Measurements from ENCODE around the gene SYT9.

The SYT9 gene

GRCh38 chr11:7448201-7448600 is 196.5 kb downstream of the SYT9 start:
- Histone ChIP-seq H3K9me3 (ENCODE audit: insufficient read depth, low read length) (no peaks in the 10 kb centered on the region), H3K27me3 (ENCODE audit: low read depth, low read length) (no peaks in the 10 kb centered on the region), H2AFZ (ENCODE audit: low read depth, low read length) (no peak overlapping the region), H3K9ac (ENCODE audit: low read length) (no peak overlapping the region), H3K36me3 (replicated peaks; ENCODE audit: low read depth, low read length) (no peaks in the 10 kb centered on the region), H3K79me2 (ENCODE audit: low read length) (no peaks in the 10 kb centered on the region), H3K4me1 (ENCODE audit: low read length) (no peaks in the 10 kb centered on the region), H4K20me1 (ENCODE audit: insufficient read depth, low read length) (no peaks in the 10 kb centered on the region), H3K4me3 (ENCODE audit: low read length) (no peak overlapping the region), H3K4me2 (ENCODE audit: low read length) (no peak overlapping the region), H3K27ac (ENCODE audit: low read length) (no peak overlapping the region)
- TF ChIP-seq, protein P1, sequence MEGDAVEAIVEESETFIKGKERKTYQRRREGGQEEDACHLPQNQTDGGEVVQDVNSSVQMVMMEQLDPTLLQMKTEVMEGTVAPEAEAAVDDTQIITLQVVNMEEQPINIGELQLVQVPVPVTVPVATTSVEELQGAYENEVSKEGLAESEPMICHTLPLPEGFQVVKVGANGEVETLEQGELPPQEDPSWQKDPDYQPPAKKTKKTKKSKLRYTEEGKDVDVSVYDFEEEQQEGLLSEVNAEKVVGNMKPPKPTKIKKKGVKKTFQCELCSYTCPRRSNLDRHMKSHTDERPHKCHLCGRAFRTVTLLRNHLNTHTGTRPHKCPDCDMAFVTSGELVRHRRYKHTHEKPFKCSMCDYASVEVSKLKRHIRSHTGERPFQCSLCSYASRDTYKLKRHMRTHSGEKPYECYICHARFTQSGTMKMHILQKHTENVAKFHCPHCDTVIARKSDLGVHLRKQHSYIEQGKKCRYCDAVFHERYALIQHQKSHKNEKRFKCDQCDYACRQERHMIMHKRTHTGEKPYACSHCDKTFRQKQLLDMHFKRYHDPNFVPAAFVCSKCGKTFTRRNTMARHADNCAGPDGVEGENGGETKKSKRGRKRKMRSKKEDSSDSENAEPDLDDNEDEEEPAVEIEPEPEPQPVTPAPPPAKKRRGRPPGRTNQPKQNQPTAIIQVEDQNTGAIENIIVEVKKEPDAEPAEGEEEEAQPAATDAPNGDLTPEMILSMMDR (IDR thresholded peaks at IDR 0.05; ENCODE audit: low read depth, low read length): peak; percentile 33
- no peak for TF ChIP-seq EZH2phosphoT487 (IDR thresholded peaks at IDR 0.05; ENCODE audit: low read depth)

- Histone ChIP-seq H3K79me2 (ENCODE audit: low read length) (no peaks in the 10 kb centered on the region), H3K9ac (ENCODE audit: low read length) (no peak overlapping the region), H3K27ac (ENCODE audit: low read length) (no peak overlapping the region), H3K27me3 (ENCODE audit: low read depth, low read length) (no peaks in the 10 kb centered on the region), H4K20me1 (ENCODE audit: insufficient read depth, low read length) (no peaks in the 10 kb centered on the region), H3K4me1 (ENCODE audit: low read length) (no peaks in the 10 kb centered on the region), H3K4me2 (ENCODE audit: low read length) (no peak overlapping the region), H3K36me3 (replicated peaks; ENCODE audit: low read depth, low read length) (no peaks in the 10 kb centered on the region), H3K4me3 (ENCODE audit: low read length) (no peak overlapping the region), H3K9me3 (ENCODE audit: insufficient read depth, low read length) (no peaks in the 10 kb centered on the region), H2AFZ (ENCODE audit: low read depth, low read length) (no peak overlapping the region)
- TF ChIP-seq, protein P1 (IDR thresholded peaks at IDR 0.05; ENCODE audit: low read depth, low read length): no peak
- no peak for TF ChIP-seq EZH2phosphoT487 (IDR thresholded peaks at IDR 0.05; ENCODE audit: low read depth)
Observed at GRCh38 chr11:7449211-7449840, 197.6 kb downstream of the SYT9 start.

- Histone ChIP-seq H3K36me3 (replicated peaks; ENCODE audit: low read depth, low read length) (no peaks in the 10 kb centered on the region), H3K27me3 (ENCODE audit: low read depth, low read length) (no peaks in the 10 kb centered on the region), H3K79me2 (ENCODE audit: low read length) (no peaks in the 10 kb centered on the region), H3K4me3 (ENCODE audit: low read length) (no peak overlapping the region), H4K20me1 (ENCODE audit: insufficient read depth, low read length) (no peaks in the 10 kb centered on the region), H3K9ac (ENCODE audit: low read length) (no peak overlapping the region), H3K9me3 (ENCODE audit: insufficient read depth, low read length) (no peaks in the 10 kb centered on the region), H2AFZ (ENCODE audit: low read depth, low read length) (no peak overlapping the region), H3K4me2 (ENCODE audit: low read length) (no peak overlapping the region), H3K4me1 (ENCODE audit: low read length) (no peaks in the 10 kb centered on the region), H3K27ac (ENCODE audit: low read length) (no peak overlapping the region)
- TF ChIP-seq EZH2phosphoT487 (IDR thresholded peaks at IDR 0.05; ENCODE audit: low read depth): no peak
Observed at GRCh38 chr11:7449841-7450214, 198.1 kb downstream of the SYT9 start.

DNA sequence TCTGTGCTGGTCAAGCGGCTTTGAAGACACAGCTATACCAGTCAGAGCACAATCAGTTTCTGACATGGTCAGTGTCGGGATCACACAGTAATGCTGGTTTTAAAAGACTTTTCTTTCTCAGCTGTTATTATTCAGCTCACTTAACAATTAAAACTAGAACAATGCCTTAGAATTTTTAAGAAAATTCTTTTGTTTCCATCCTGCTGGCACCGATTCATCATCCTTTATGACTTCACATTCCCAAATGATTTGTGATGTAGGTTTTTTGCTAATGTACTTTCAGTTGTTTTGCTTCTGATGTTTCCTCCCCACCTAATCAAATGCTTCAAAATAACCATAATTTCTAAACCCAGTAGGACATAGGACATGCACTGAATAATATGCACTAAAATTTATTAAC is 199.1 kb downstream of the SYT9 start:
- H3K4me3 ChIP-seq (ENCODE audit: low read length): no peak overlapping the region
- no peaks in the 10 kb centered on the region for H3K79me2 ChIP-seq (ENCODE audit: low read length)
- H3K9me3 ChIP-seq (ENCODE audit: insufficient read depth, low read length): no peaks in the 10 kb centered on the region
- H3K36me3 ChIP-seq (replicated peaks; ENCODE audit: low read depth, low read length): no peaks in the 10 kb centered on the region
- no peak overlapping the region for H2AFZ ChIP-seq (ENCODE audit: low read depth, low read length)
- H3K27me3 ChIP-seq (ENCODE audit: low read depth, low read length): no peaks in the 10 kb centered on the region
- no peak overlapping the region for H3K9ac ChIP-seq (ENCODE audit: low read length)
- no peak for TF ChIP-seq EZH2phosphoT487 (IDR thresholded peaks at IDR 0.05; ENCODE audit: low read depth)
- TF ChIP-seq, protein P1 (IDR thresholded peaks at IDR 0.05; ENCODE audit: low read depth, low read length): no peak
- no peak overlapping the region for H3K27ac ChIP-seq (ENCODE audit: low read length)
- no peaks in the 10 kb centered on the region for H3K4me1 ChIP-seq (ENCODE audit: low read length)
- H3K4me2 ChIP-seq (ENCODE audit: low read length): no peak overlapping the region
- no peaks in the 10 kb centered on the region for H4K20me1 ChIP-seq (ENCODE audit: insufficient read depth, low read length)
